ENCODE data around the gene ABCB8. TPM values are rescaled to one million over a fixed set of nuclear protein-coding genes. Genes with fewer than 3 reads are reported as not detected.
"Not testable (repeated sequence)": the region's sequence is repeated elsewhere in the genome, so short reads cannot be mapped to it uniquely, and the experiment has no call there.

ABCB8 gene
- polyA plus RNA-seq, 1 of the 3 experiments (the other 2 are of a cell fraction) = 36.0 TPM

GRCh38 chr7:151039850-151040548 is 11.7 kb downstream of the ABCB8 start:
- peak overlapping the region; percentile 61; the same call in 1 of the 2 replicates for H3K9ac ChIP-seq
- 69% methylated on average over 16 of the region's 18 CpGs for WGBS (ENCODE audit: low lambda C conversion rate)
- CTCF ChIA-PET = interaction anchor here (0.6 to 9.5 kb wide), 16 partner anchors 8 to 75 kb away, joined by 3 to 59 read pairs (median 3); partner anchors contain the start of genes ABCB8, ASIC3 and CDK5
- H3F3A ChIP-seq (replicated peaks; ENCODE audit: insufficient read depth) = peaks cover 25% of the 10 kb centered on the region
- H3K27ac ChIP-seq (ENCODE audit: low read depth in 2 of 2, low read length in 1 of 2) = peak overlapping the region; percentile 98
- POLR2A ChIA-PET = interaction anchor here (1.2 to 2.6 kb wide), 2 partner anchors 8 to 11 kb away, joined by 5 to 12 read pairs; partner anchors contain the start of genes ABCB8 and ASIC3
- H3K4me3 ChIP-seq (ENCODE audit: low read depth in 2 of 2, low read length in 1 of 2) = no peak overlapping the region
- peak overlapping the region; percentile 65; the same call in 1 of the 2 replicates for H3K4me2 ChIP-seq
- H3K36me3 ChIP-seq (replicated peaks in 1 of 2; ENCODE audit: control insufficient read depth in 1 of 2, insufficient read depth in 2 of 2, low read length in 1 of 2) = peaks cover 12 to 34% of the 10 kb centered on the region in 2 experiments
- H3K9me3 ChIP-seq = no peaks in the 10 kb centered on the region
- no peaks in the 10 kb centered on the region; the same call in 1 of the 2 replicates for H3K79me2 ChIP-seq (ENCODE audit: insufficient read depth)
- no peak for TF ChIP-seq MEF2A (IDR thresholded peaks at IDR 0.05; ENCODE audit: borderline replicate concordance, low read depth)
- no peak for TF ChIP-seq ELF1 (IDR thresholded peaks at IDR 0.05)
- TF ChIP-seq TEAD4 (IDR thresholded peaks at IDR 0.05; ENCODE audit: borderline replicate concordance, insufficient read depth) = no peak
- TF ChIP-seq RAD21 (IDR thresholded peaks at IDR 0.05; ENCODE audit: low read length) = no peak
- no peak for TF ChIP-seq SMC3 (IDR thresholded peaks at IDR 0.05; ENCODE audit: low read depth, low read length)
- no peaks in the 10 kb centered on the region for H3K27me3 ChIP-seq (ENCODE audit: insufficient read depth)
- H2AFZ ChIP-seq (ENCODE audit: low read depth) = no peak overlapping the region
- no peaks in the 10 kb centered on the region for H4K20me1 ChIP-seq (ENCODE audit: insufficient read depth)
- H3K9me2 ChIP-seq = no peaks in the 10 kb centered on the region
- H3K4me1 ChIP-seq (ENCODE audit: control insufficient read depth in 1 of 2, insufficient read depth in 2 of 2, low read depth in 1 of 2, low read length in 1 of 2) = peaks cover 27 to 30% of the 10 kb centered on the region in 2 experiments
- peak; percentile 59 for DNase-seq

DNA sequence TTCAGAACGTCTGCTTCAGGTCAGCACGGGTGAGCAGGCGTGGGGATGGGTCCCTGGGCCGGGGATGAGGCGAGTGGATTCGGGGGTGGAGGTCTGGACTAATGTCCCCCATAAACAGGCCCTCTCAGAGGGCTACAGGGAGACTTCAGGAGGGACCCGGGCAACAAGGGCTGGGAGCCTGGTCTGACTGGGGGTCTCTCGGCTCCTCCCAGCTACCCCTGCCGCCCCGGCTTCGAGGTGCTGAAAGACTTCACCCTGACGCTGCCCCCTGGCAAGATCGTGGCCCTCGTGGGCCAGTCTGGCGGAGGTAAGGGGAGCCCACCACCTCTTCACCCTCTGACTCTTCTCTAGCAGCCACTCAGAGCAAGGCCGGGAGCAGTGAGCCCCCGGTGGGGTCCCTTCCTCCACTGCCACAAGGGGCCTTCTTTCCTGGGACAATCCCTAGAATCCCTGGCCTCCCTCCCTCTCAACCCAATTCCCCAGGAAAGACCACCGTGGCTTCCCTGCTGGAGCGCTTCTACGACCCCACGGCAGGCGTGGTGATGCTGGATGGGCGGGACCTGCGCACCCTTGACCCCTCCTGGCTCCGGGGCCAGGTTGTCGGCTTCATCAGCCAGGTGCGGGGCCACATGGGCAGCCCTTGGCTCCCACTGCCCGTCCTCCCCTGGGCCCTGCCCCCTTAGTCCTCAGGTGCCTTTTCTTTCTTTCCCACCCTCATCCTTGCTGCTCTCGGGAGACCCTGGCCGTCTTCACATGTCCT is 12.5 kb downstream of the ABCB8 start:
- no peak overlapping the region for H3K4me3 ChIP-seq (ENCODE audit: low read depth in 2 of 2, low read length in 1 of 2)
- POLR2A ChIA-PET = interaction anchor here (1.5 to 2.6 kb wide), 2 partner anchors 12 to 18 kb away, joined by 3 to 12 read pairs; partner anchors contain the start of genes ABCB8 and SLC4A2
- H3K4me2 ChIP-seq = no peak overlapping the region
- no peak for DNase-seq
- H3K27me3 ChIP-seq (ENCODE audit: insufficient read depth) = no peaks in the 10 kb centered on the region
- H3K4me1 ChIP-seq (ENCODE audit: control insufficient read depth in 1 of 2, insufficient read depth in 2 of 2, low read depth in 1 of 2, low read length in 1 of 2) = peaks cover 30 to 35% of the 10 kb centered on the region in 2 experiments
- no peak overlapping the region for H3K9ac ChIP-seq
- H4K20me1 ChIP-seq (ENCODE audit: insufficient read depth) = no peaks in the 10 kb centered on the region
- WGBS (ENCODE audit: low lambda C conversion rate) = 95% methylated on average over 23 of the region's 30 CpGs
- no peaks in the 10 kb centered on the region for H3K9me2 ChIP-seq
- peaks cover 12 to 31% of the 10 kb centered on the region in 2 experiments for H3K36me3 ChIP-seq (replicated peaks in 1 of 2; ENCODE audit: control insufficient read depth in 1 of 2, insufficient read depth in 2 of 2, low read length in 1 of 2)
- H3K9me3 ChIP-seq = no peaks in the 10 kb centered on the region
- CTCF ChIA-PET = interaction anchor here (1.0 to 4.0 kb wide), 6 partner anchors 13 to 142 kb away, joined by 3 to 24 read pairs (median 4); partner anchors contain the start of gene CDK5
- TF ChIP-seq RXRA (IDR thresholded peaks at IDR 0.05; ENCODE audit: borderline replicate concordance, low read depth) (no peak), MEF2A (IDR thresholded peaks at IDR 0.05; ENCODE audit: borderline replicate concordance, low read depth) (no peak), GATA2 (CRISPR knock-in tag; IDR thresholded peaks at IDR 0.05) (no peak), YY1 (IDR thresholded peaks at IDR 0.05; ENCODE audit: low read depth) (no peak), POLR2AphosphoS5 (IDR thresholded peaks at IDR 0.05; ENCODE audit: low read depth, low read length) (no peak)
- TF ChIP-seq, protein P1, sequence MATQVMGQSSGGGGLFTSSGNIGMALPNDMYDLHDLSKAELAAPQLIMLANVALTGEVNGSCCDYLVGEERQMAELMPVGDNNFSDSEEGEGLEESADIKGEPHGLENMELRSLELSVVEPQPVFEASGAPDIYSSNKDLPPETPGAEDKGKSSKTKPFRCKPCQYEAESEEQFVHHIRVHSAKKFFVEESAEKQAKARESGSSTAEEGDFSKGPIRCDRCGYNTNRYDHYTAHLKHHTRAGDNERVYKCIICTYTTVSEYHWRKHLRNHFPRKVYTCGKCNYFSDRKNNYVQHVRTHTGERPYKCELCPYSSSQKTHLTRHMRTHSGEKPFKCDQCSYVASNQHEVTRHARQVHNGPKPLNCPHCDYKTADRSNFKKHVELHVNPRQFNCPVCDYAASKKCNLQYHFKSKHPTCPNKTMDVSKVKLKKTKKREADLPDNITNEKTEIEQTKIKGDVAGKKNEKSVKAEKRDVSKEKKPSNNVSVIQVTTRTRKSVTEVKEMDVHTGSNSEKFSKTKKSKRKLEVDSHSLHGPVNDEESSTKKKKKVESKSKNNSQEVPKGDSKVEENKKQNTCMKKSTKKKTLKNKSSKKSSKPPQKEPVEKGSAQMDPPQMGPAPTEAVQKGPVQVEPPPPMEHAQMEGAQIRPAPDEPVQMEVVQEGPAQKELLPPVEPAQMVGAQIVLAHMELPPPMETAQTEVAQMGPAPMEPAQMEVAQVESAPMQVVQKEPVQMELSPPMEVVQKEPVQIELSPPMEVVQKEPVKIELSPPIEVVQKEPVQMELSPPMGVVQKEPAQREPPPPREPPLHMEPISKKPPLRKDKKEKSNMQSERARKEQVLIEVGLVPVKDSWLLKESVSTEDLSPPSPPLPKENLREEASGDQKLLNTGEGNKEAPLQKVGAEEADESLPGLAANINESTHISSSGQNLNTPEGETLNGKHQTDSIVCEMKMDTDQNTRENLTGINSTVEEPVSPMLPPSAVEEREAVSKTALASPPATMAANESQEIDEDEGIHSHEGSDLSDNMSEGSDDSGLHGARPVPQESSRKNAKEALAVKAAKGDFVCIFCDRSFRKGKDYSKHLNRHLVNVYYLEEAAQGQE (IDR thresholded peaks at IDR 0.05; ENCODE audit: low read depth, low read length) = no peak
- TF ChIP-seq, protein P2, sequence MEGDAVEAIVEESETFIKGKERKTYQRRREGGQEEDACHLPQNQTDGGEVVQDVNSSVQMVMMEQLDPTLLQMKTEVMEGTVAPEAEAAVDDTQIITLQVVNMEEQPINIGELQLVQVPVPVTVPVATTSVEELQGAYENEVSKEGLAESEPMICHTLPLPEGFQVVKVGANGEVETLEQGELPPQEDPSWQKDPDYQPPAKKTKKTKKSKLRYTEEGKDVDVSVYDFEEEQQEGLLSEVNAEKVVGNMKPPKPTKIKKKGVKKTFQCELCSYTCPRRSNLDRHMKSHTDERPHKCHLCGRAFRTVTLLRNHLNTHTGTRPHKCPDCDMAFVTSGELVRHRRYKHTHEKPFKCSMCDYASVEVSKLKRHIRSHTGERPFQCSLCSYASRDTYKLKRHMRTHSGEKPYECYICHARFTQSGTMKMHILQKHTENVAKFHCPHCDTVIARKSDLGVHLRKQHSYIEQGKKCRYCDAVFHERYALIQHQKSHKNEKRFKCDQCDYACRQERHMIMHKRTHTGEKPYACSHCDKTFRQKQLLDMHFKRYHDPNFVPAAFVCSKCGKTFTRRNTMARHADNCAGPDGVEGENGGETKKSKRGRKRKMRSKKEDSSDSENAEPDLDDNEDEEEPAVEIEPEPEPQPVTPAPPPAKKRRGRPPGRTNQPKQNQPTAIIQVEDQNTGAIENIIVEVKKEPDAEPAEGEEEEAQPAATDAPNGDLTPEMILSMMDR (IDR thresholded peaks at IDR 0.05) = no peak
- TF ChIP-seq, protein P3, sequence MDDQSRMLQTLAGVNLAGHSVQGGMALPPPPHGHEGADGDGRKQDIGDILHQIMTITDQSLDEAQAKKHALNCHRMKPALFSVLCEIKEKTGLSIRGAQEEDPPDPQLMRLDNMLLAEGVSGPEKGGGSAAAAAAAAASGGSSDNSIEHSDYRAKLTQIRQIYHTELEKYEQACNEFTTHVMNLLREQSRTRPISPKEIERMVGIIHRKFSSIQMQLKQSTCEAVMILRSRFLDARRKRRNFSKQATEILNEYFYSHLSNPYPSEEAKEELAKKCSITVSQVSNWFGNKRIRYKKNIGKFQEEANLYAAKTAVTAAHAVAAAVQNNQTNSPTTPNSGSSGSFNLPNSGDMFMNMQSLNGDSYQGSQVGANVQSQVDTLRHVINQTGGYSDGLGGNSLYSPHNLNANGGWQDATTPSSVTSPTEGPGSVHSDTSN (IDR thresholded peaks at IDR 0.05) = no peak
- no peak overlapping the region for H2AFZ ChIP-seq (ENCODE audit: low read depth)
- H3F3A ChIP-seq (replicated peaks; ENCODE audit: insufficient read depth) = peaks cover 25% of the 10 kb centered on the region
- H3K27ac ChIP-seq (ENCODE audit: low read depth in 2 of 2, low read length in 1 of 2) = peak overlapping the region; percentile 98
- no peaks in the 10 kb centered on the region; the same call in 1 of the 2 replicates for H3K79me2 ChIP-seq (ENCODE audit: insufficient read depth)

- H3K9ac ChIP-seq; CTCF ChIA-PET; H3K27me3 ChIP-seq (ENCODE audit: insufficient read depth); H3K4me3 ChIP-seq (ENCODE audit: low read depth in 2 of 2, low read length in 1 of 2); H4K20me1 ChIP-seq (ENCODE audit: insufficient read depth); H3K9me2 ChIP-seq; H3K9me3 ChIP-seq; H3K79me2 ChIP-seq (ENCODE audit: insufficient read depth); POLR2A ChIA-PET; H2AFZ ChIP-seq (ENCODE audit: low read depth); H3K4me2 ChIP-seq; H3K27ac ChIP-seq (ENCODE audit: low read depth in 2 of 2, low read length in 1 of 2); DNase-seq: not testable (repeated sequence)
- peaks cover 4 to 20% of the 10 kb centered on the region in 2 experiments for H3K36me3 ChIP-seq (replicated peaks in 1 of 2; ENCODE audit: control insufficient read depth in 1 of 2, insufficient read depth in 2 of 2, low read length in 1 of 2)
- 88% methylated on average over 10 of the region's 10 CpGs for WGBS (ENCODE audit: low lambda C conversion rate)
- H3K4me1 ChIP-seq (ENCODE audit: control insufficient read depth in 1 of 2, insufficient read depth in 2 of 2, low read depth in 1 of 2, low read length in 1 of 2) = peaks cover 35 to 59% of the 10 kb centered on the region in 2 experiments
- H3F3A ChIP-seq (replicated peaks; ENCODE audit: insufficient read depth) = peaks cover 30% of the 10 kb centered on the region
Measured at GRCh38 chr7:151043449-151043848, 15.2 kb downstream of the ABCB8 start.

All from SK-N-SH (cell line).